ENCODE results near the gene ABHD17C.
A peak's percentile ranks its signal among the peaks of the same experiment; 100 is the strongest.

ABHD17C gene

DNA sequence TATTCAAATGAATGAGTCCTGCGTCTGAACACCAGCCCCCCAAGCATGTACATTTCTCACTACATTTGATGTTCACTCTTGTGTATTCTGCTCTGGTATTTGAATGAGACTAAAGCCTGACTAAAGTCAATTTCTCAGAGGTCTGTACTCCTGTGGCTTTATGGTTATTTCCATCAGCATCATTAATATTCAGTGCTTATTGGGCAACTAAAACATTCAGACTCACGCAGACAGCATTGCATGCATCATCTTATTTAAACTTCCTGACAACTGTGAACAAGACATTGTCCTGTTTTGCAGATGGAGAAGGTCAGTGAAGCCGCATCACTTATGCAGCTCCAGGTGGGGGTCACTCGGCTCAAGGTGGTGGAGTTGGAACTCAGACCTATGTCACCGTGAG lies 95.1 kb downstream of the ABHD17C start:
- DNase-seq: no peak

DNA sequence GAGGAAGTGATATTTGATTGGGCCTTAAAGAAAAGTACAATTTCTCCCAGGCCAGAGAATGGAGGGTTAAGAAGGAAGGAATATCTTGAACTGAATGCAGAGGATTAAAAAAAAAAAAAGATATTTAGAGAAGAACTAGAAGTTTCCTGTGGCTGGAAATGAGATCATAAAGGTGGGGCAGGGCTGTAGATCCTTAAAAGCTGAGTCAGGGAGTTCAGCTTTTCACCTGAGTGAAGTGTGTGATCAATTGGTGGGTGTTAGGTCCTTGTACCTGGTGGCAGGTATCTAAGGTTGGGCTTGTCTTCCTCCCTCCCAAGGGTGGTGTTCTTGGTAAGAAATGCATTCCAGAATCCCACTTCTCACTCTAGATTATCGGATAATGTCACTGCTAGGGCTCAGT lies 95.9 kb downstream of the ABHD17C start:
- DNase-seq: no peak

- no peak for DNase-seq
These were observed 101.3 kb downstream of the ABHD17C start for GRCh38 chr15:80796407-80796806.

DNA sequence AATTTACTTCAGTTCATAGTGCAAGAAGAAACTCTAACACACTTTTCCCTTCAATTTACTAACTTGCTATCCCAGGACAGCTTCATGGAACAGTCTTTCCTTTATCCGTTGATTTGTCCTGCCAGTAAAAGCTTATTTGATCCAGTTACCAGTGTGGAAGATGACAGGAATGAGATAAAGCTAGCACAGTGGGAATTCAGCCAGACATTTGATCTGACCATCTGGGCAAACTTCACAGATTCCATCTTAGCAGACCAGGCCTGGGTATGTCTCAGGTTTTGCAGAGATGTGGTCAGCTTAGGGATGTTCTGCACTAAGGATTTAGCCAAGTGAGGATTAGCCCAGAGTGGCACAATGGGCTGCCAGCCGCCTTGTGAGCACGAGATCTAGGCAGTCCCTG lies 103.8 kb downstream of the ABHD17C start:
- no peak for DNase-seq

DNA sequence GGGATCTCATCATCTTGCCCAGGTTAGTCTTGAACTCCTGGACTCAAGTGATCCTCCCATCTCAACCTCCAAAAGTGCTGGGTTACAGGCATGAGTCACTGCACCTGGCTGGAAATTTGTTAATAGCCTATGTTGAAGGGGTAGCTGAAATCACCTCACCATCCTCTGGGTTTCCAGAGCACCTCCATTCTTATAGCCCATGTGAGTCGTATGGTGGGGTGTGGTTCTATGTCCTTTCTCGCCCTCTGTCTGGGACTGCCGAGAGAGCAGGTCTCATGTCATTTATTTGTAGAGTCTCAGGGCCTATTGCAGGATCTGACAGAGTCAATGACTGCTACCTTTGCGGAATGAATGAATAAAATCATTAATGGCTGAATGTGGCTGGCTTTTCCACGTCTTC lies 105.0 kb downstream of the ABHD17C start:
- no peak for DNase-seq

GRCh38 chr15:80801891-80802680 lies 107.0 kb downstream of the ABHD17C start:
- no peak for DNase-seq

DNA sequence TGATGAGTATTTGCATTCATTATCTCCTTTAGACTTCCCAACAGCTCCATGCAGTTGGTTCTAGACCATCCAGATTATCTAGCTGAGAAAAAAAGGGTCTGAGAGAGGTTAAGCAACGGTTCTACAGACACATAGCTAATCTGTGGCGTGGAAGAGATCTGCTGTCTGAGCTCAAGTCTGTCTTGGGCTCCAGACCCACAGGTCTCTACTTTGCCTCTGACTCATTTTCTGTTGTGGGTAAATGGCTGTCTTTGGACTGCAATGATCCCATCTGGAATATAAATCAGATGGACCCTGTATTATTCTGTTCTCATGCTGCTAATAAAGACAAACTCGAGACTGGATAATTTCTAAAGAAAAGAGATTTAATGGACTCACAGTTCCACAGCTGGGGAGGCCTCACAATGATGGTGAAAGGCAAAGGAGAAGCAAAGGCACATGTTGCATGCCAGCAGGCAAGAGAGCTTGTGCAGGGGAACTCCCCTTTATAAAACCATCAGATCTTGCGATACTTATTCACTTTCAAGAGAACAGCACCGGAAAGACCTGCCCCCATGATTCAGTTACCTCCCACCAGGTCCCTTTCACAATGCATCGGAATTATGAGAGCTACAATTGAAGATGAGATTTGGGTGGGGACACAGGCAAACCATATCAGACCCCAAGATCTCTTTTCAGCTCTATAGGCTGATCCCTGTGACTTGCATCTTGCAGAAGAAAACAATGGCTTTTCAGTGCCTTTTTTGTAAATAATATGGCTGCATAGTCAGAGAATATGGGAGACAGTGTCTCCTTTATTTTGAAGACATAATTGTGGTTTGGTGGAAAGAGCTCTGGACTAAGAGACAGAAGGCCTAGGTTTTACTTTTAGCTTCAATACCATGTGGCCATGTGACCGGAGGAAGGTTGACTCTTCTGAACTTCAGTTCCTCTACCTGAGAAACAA lies 108.7 kb downstream of the ABHD17C start:
- DNase-seq: peak; percentile 16

DNA sequence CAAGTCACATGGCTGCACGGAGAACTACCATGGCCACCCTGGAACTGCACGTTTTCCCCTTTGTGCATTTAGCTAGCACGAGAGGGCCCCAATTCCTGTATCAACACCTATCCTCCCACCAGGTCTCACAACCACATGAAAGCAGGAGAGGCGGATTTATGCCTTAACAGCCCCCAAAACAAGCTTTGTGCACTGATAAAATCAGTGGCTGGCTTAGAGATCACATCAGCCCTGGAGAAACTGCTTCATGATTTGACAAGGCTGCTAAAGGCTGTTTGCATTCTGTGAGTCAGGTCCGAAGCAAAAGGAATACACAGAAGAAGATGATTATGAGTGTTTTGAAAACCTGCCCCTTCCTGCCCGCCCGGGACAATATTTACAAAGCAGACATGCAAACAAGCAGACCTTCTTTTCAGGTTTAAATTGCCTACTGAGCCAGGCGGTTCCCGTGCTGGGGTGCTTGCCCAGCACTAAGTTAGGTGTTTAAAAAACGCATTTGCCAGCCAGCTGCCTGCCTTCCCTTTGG lies 109.9 kb downstream of the ABHD17C start:
- DNase-seq: no peak
